Neural cell (in vitro differentiated cells): Measurements from ENCODE around the gene DOCK2. TPM values are rescaled to one million over a fixed set of nuclear protein-coding genes. Genes with fewer than 3 reads are reported as not detected.

ENCODE experiments used
- H2AFZ ChIP-seq: fragments of 200-600, 300-800 bp; sonication (generic), shearing (Covaris generic); 2 replicates; pipeline ENCODE4 v1.6.0; 2014; ENCODE audit warnings: low read depth, mild to moderate bottlenecking, antibody characterized with exemption, low read length, moderate library complexity
- H3F3A ChIP-seq: fragments of 200-600 bp; shearing (Covaris generic); 2 replicates; pipeline ENCODE4 v1.6.1; 2016; ENCODE audit warnings: mild to moderate bottlenecking, moderate library complexity, mixed read lengths, antibody characterized with exemption, low read length; ENCODE audit not compliant: insufficient read depth, poor library complexity, severe bottlenecking
- H3K27ac ChIP-seq: fragments of 200-600, 300-800 bp; sonication (generic), shearing (Covaris generic); 2 replicates; pipeline ENCODE4 v1.5.1; 2014; ENCODE audit warnings: mild to moderate bottlenecking, low read length, moderate library complexity
- H3K27me3 ChIP-seq: fragments of 300-800, 200-600 bp; sonication (generic), shearing (Covaris generic); 2 replicates; pipeline ENCODE4 v1.6.0; 2014; ENCODE audit warnings: mild to moderate bottlenecking, low read depth, low read length, moderate library complexity; ENCODE audit not compliant: insufficient read depth
- H3K36me3 ChIP-seq: fragments of 300-800, 200-600 bp; sonication (generic), shearing (Covaris generic); 2 replicates; pipeline ENCODE4 v1.5.1; 2014; ENCODE audit warnings: mild to moderate bottlenecking, antibody characterized with exemption, low read length, moderate library complexity; ENCODE audit not compliant: insufficient read depth
- H3K4me2 ChIP-seq: fragments of 300-800, 200-600 bp; sonication (generic), shearing (Covaris generic); 2 replicates; pipeline ENCODE4 v1.6.0; 2014; ENCODE audit warnings: mild to moderate bottlenecking, low read length
- H3K4me3 ChIP-seq: fragments of 300-800, 200-600 bp; sonication (generic), shearing (Covaris generic); 2 replicates; pipeline ENCODE4 v1.5.1; 2014; ENCODE audit warnings: mild to moderate bottlenecking, low read length, moderate library complexity
- H3K79me2 ChIP-seq: fragments of 200-600 bp; shearing (Covaris generic); replicated peaks from 2 replicates; pipeline ENCODE4 v1.6.0; 2014; ENCODE audit warnings: mild to moderate bottlenecking, low read length, moderate library complexity; ENCODE audit not compliant: insufficient read depth
- H3K9ac ChIP-seq: fragments of 300-800, 200-600 bp; sonication (generic), shearing (Covaris generic); 2 replicates; pipeline ENCODE4 v1.6.1; 2016; ENCODE audit warnings: mild to moderate bottlenecking, low read length, mixed read lengths
- H3K9me2 ChIP-seq: fragments of 200-600 bp; shearing (Covaris generic); 2 replicates; pipeline ENCODE4 v1.6.1; 2016; ENCODE audit warnings: mild to moderate bottlenecking, low read length, mixed read lengths; ENCODE audit not compliant: insufficient read depth
- H3K9me3 ChIP-seq: fragments of 200-600, 300-800 bp; sonication (generic), shearing (Covaris generic); 2 replicates; pipeline ENCODE4 v1.6.1; 2016; ENCODE audit warnings: mild to moderate bottlenecking, mixed run types, low read length, moderate library complexity, mixed read lengths
- H4K20me1 ChIP-seq: fragments of 200-600 bp; shearing (Covaris generic); 2 replicates; pipeline ENCODE4 v1.6.1; 2016; ENCODE audit warnings: mild to moderate bottlenecking, mixed run types; ENCODE audit not compliant: insufficient read depth
- CTCF ChIP-seq: fragments of 450-650 bp; IDR thresholded peaks from 2 replicates; pipeline ENCODE4 v1.5.1; 2014; ENCODE audit warnings: antibody characterized with exemption, mild to moderate bottlenecking, moderate library complexity; ENCODE audit not compliant: poor library complexity, severe bottlenecking
- EP300 ChIP-seq: fragments of 450-650 bp; conservative IDR thresholded peaks from 2 replicates; pipeline ENCODE4 v1.6.1; 2014; ENCODE audit warnings: antibody characterized with exemption, mild to moderate bottlenecking, moderate library complexity; ENCODE audit not compliant: poor library complexity, severe bottlenecking
- EZH2 ChIP-seq: fragments of 200-600, 300-800 bp; shearing (Covaris generic), sonication (generic); IDR thresholded peaks from 2 replicates; pipeline ENCODE4 v1.6.1; 2014; ENCODE audit warnings: antibody characterized with exemption, low read length, borderline replicate concordance, mild to moderate bottlenecking; ENCODE audit not compliant: insufficient read depth, poor library complexity, severe bottlenecking
- MXI1 ChIP-seq: fragments of 450-650 bp; conservative IDR thresholded peaks from 2 replicates; pipeline ENCODE4 v1.6.1; 2014; ENCODE audit warnings: antibody characterized with exemption, mild to moderate bottlenecking; ENCODE audit not compliant: poor library complexity, severe bottlenecking
- POLR2AphosphoS5 ChIP-seq: IDR thresholded peaks from 2 replicates; pipeline ENCODE4 v1.6.1; 2012
- RAD21 ChIP-seq: fragments of 450-650 bp; conservative IDR thresholded peaks from 2 replicates; pipeline ENCODE4 v1.6.1; 2014; ENCODE audit warnings: antibody characterized with exemption, mild to moderate bottlenecking, moderate library complexity
- REST ChIP-seq: IDR thresholded peaks from 2 replicates; pipeline ENCODE4 v1.6.1; 2012; ENCODE audit warnings: borderline replicate concordance
- SMC3 ChIP-seq: fragments of 450-650 bp; conservative IDR thresholded peaks from 2 replicates; pipeline ENCODE4 v1.6.1; 2014; ENCODE audit warnings: antibody characterized with exemption, mild to moderate bottlenecking, moderate library complexity; ENCODE audit not compliant: poor library complexity
- TAF1 ChIP-seq: IDR thresholded peaks from 2 replicates; pipeline ENCODE4 v1.6.1; 2012; ENCODE audit warnings: low read depth
- polyA plus RNA-seq: library from polyadenylated mRNA; depleted of rRNA; stranded (reverse); fragments of >200 nt; gene quantifications from 2 replicates; pipeline ENCODE4 v1.2.3, GENCODE V29; 2014

The DOCK2 gene
- polyA plus RNA-seq, 1 donor from 2014 or later = 0.15 TPM

- no peak overlapping the region for H3K27ac ChIP-seq
- peaks cover 96% of the 10 kb centered on the region for H3K27me3 ChIP-seq
- no peaks in the 10 kb centered on the region for H3K79me2 ChIP-seq
- no peak overlapping the region for H3K4me2 ChIP-seq
- H3K9ac ChIP-seq = no peak overlapping the region
- H4K20me1 ChIP-seq = no peaks in the 10 kb centered on the region
- no peaks in the 10 kb centered on the region for H3K36me3 ChIP-seq
- no peaks in the 10 kb centered on the region for H3F3A ChIP-seq
- no peak overlapping the region for H2AFZ ChIP-seq
- no peak overlapping the region for H3K4me3 ChIP-seq
- TF ChIP-seq POLR2AphosphoS5 (peak; percentile 33), EZH2 (no peak)
- H3K9me2 ChIP-seq = no peaks in the 10 kb centered on the region
- no peaks in the 10 kb centered on the region for H3K9me3 ChIP-seq
Observed at GRCh38 chr5:169777159-169777558, 140.1 kb downstream of the DOCK2 start.

GRCh38 chr5:169778622-169779596, 141.8 kb downstream of the DOCK2 start:
- TF ChIP-seq MXI1 (no peak), POLR2AphosphoS5 (no peak), EZH2 (no peak), REST (no peak)
- Histone ChIP-seq H3K27me3 (peaks cover 93% of the 10 kb centered on the region), H4K20me1 (no peaks in the 10 kb centered on the region), H3K4me2 (no peak overlapping the region), H3F3A (no peaks in the 10 kb centered on the region), H2AFZ (no peak overlapping the region), H3K9me3 (no peaks in the 10 kb centered on the region), H3K27ac (no peak overlapping the region), H3K9me2 (no peaks in the 10 kb centered on the region), H3K79me2 (no peaks in the 10 kb centered on the region), H3K9ac (no peak overlapping the region), H3K4me3 (no peak overlapping the region), H3K36me3 (no peaks in the 10 kb centered on the region)

GRCh38 chr5:169781420-169782345, 144.6 kb downstream of the DOCK2 start:
- no peak overlapping the region for H2AFZ ChIP-seq
- no peaks in the 10 kb centered on the region for H3K9me3 ChIP-seq
- peaks cover 89% of the 10 kb centered on the region for H3K27me3 ChIP-seq
- H3K79me2 ChIP-seq = no peaks in the 10 kb centered on the region
- no peak overlapping the region for H3K27ac ChIP-seq
- H3K4me3 ChIP-seq = no peak overlapping the region
- no peak overlapping the region for H3K9ac ChIP-seq
- H3K4me2 ChIP-seq = no peak overlapping the region
- no peaks in the 10 kb centered on the region for H3K9me2 ChIP-seq
- TF ChIP-seq MXI1 (no peak), POLR2AphosphoS5 (no peak), SMC3 (no peak), RAD21 (no peak), REST (no peak), TAF1 (no peak), EZH2 (no peak), CTCF (no peak), EP300 (no peak)
- H4K20me1 ChIP-seq = no peaks in the 10 kb centered on the region
- H3F3A ChIP-seq = no peaks in the 10 kb centered on the region
- H3K36me3 ChIP-seq = no peaks in the 10 kb centered on the region
